ENCODE results near the gene ZMAT3. TPM values are rescaled to one million over a fixed set of nuclear protein-coding genes. Genes with fewer than 3 reads are reported as not detected.

ZMAT3 gene
- total RNA-seq, 2 experiments from 2014 or later, result 21.1 to 21.9 TPM

DNA sequence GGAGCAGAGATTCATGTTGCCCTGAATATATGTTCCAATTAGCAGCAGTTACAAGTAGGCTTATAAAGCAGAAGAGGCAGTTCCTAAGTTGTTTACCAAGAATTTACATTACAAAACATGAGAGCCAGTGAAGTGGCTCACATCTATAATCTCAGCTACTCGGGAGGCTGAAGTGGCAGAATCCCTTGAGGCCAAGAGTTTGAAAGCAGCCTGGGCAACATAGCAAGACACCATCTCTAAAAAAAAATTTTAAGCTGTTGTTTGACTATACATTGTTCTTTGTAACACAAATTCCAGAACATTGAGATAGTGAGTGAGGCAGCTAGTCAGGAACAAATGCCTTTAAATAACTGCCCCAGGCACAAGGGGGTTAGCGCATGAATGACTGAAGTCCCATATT lies 10.3 kb upstream of the ZMAT3 start:
- ATAC-seq (ENCODE audit: low read depth) (no peak), DNase-seq (no peak)
- H3K4me1 Mint-ChIP-seq, result peaks cover 12% of the 10 kb centered on the region
- H3K27me3 Mint-ChIP-seq, result peaks cover 2% of the 10 kb centered on the region
- no peak overlapping the region for H3K4me3 Mint-ChIP-seq
- H3K36me3 Mint-ChIP-seq, result peaks cover 1% of the 10 kb centered on the region
- no peaks in the 10 kb centered on the region for H3K9me3 Mint-ChIP-seq
- no peak overlapping the region for H3K27ac Mint-ChIP-seq
- POLR2A ChIA-PET, result no interaction called here

DNA sequence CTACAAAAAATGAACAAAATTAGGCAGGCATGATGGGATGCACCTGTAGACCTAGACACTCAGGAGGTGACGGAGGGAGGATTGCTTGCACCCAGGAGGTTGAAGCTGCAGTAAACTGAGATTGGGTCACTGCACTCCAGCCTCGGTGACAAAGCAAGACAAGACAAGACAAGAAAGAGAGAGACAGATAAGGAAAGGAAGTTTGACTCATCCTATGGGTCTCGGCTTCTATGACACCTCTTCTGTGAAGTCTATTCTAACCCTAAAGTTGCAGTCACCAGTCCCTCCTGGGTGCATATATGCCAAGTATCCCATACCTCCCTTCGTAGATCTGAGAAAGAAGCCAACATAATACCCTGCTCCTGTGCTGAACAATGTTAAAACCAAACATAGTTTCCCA lies 7.9 kb upstream of the ZMAT3 start:
- DNase-seq (no peak), ATAC-seq (ENCODE audit: low read depth) (no peak)
- no peak overlapping the region for H3K27ac Mint-ChIP-seq
- POLR2A ChIA-PET, result no interaction called here
- H3K27me3 Mint-ChIP-seq, result no peaks in the 10 kb centered on the region
- no peak overlapping the region for H3K4me3 Mint-ChIP-seq
- H3K36me3 Mint-ChIP-seq, result peaks cover 1% of the 10 kb centered on the region
- H3K9me3 Mint-ChIP-seq, result no peaks in the 10 kb centered on the region
- peaks cover 12% of the 10 kb centered on the region for H3K4me1 Mint-ChIP-seq

DNA sequence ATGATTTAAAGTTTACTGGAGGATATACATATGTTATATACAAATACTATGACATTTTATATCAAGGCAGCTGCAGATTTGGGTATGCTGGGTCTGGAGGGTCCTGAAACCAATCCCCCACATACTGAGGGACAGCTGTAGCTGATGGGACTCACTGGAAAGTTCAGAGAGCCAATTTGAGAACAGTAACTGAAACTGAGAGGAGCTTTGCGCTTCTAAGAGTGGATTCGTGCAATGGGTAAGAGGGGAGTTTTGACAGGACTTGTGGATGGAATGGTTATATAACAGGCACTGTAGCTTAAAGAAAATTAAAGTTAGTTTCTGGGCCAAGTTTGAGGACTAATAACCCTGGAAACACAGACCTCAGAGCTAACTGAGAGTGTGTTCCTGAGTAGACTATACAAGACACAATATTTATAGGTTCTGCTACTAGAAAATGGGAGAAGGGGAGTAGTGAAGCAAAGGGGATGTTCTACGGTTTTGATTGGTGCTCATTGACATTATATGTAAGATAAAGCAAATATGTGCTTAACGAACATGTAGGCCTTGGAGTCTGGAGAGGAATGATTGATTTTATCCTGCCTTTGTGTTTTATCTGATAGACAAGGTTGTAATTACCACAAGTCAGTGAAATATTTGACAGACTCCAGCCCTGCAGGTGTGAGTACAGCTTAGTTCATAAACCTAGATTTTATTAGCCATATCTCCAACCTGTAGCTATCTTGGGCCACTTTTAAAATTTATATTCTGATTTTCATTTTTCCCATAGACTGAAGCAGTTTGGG lies 4.8 kb upstream of the ZMAT3 start:
- H3K36me3 Mint-ChIP-seq, result peaks cover 1% of the 10 kb centered on the region
- DNase-seq, result no peak
- POLR2A ChIA-PET, result no interaction called here
- H3K27ac Mint-ChIP-seq, result no peak overlapping the region
- H3K4me1 Mint-ChIP-seq, result peaks cover 13% of the 10 kb centered on the region
- no peak for ATAC-seq (ENCODE audit: low read depth)
- no peaks in the 10 kb centered on the region for H3K27me3 Mint-ChIP-seq
- no peak overlapping the region for H3K4me3 Mint-ChIP-seq
- no peaks in the 10 kb centered on the region for H3K9me3 Mint-ChIP-seq

DNA sequence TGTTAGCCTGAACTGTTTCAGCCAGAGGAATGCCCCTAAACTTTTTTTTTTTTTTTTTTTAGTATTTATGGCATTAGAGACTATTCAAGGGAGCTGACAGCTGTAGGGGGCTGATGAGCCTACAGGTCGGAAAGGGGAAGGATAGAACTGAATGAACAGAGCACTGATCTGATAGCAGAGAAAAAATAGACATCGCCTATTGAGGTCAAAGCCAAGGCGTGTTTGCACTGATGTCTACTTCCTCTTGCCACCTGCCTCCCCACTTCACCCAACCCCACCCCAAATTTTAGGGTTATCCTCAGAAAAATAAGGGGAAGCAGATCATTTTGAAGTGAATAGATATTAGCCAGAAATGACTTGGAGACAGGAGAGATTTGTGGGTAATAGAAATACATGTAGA lies 3.0 kb upstream of the ZMAT3 start:
- Mint-ChIP-seq H3K4me1 (peaks cover 13% of the 10 kb centered on the region), H3K27ac (no peak overlapping the region), H3K4me3 (no peak overlapping the region), H3K27me3 (no peaks in the 10 kb centered on the region), H3K9me3 (no peaks in the 10 kb centered on the region), H3K36me3 (peaks cover 1% of the 10 kb centered on the region)
- POLR2A ChIA-PET, result no interaction called here
- no peak for ATAC-seq (ENCODE audit: low read depth)
- no peak for DNase-seq

DNA sequence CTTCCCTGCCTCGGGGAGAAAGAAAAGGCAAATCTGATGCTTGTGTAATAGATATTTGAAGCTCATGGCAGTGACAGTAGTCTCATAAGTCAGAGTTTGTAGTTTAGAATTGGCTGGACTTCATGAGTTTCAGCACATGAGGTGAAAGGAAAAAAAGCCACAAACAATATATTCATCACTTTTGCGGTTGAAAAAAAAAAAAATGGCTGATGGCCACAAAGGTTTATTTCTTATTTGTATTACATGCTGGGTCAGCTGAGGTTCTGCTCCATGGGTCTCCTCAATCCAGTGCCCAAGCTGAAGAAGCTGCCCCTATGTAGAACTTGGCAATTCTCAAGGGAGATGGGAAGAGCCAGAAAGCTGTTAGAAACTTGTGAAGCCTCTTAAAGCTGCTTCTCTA lies 2.2 kb upstream of the ZMAT3 start:
- POLR2A ChIA-PET, result no interaction called here
- ATAC-seq (ENCODE audit: low read depth) (no peak), DNase-seq (no peak)
- Mint-ChIP-seq H3K4me3 (no peak overlapping the region), H3K4me1 (peaks cover 15% of the 10 kb centered on the region), H3K27ac (peak overlapping the region; percentile 32), H3K27me3 (no peaks in the 10 kb centered on the region), H3K36me3 (peaks cover 1% of the 10 kb centered on the region), H3K9me3 (no peaks in the 10 kb centered on the region)

DNA sequence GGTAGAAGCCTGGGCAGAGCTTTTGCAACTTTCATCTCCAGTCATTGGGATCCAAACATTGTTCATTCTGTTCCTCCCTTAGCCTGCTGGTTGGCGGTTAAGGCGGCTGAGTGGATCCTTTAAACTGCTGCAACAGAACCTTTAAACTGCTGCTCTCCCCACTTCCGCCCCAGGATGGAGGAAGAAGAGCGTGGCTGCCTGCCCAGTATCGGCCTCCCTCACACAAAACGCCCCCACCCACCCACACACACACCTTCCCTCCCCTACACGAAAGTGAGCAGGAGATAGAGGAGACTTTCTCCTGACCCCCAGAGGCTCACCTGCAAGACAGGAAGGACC lies 460 bp upstream of the ZMAT3 start:
- Mint-ChIP-seq H3K27ac (peak overlapping the region; percentile 82), H3K27me3 (no peaks in the 10 kb centered on the region), H3K36me3 (peaks cover 10% of the 10 kb centered on the region), H3K4me1 (peaks cover 23% of the 10 kb centered on the region), H3K4me3 (peak overlapping the region; percentile 97), H3K9me3 (no peaks in the 10 kb centered on the region)
- POLR2A ChIA-PET, result interaction anchor here (1.8 to 2.6 kb wide), 3 partner anchors 55 to 244 kb away, joined by 4 to 15 read pairs (median 6); partner anchors contain the start of gene PIK3CA
- DNase-seq (no peak), ATAC-seq (ENCODE audit: low read depth) (peak; percentile 70)

DNA sequence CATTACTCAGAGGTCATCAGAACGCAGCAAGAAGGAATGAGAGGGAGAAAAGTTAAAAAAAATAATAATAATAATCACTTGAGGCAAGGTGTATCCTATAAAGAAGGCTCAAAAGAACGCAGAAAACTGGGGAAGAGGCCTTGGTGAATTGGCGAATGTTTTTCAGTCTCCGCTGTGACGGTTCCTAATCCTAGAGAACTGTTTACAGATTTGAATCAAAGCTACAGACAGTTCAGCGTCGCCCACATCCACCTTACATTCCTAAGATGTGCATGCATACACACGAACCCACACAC lies 634 bp downstream of the ZMAT3 start:
- H3K36me3 Mint-ChIP-seq, result peaks cover 19% of the 10 kb centered on the region
- H3K27me3 Mint-ChIP-seq, result no peaks in the 10 kb centered on the region
- no peaks in the 10 kb centered on the region for H3K9me3 Mint-ChIP-seq
- DNase-seq (no peak), ATAC-seq (ENCODE audit: low read depth) (no peak)
- POLR2A ChIA-PET, result interaction anchor here (1.0 to 2.6 kb wide), 6 partner anchors 54 to 253 kb away, joined by 3 to 15 read pairs (median 4); partner anchors contain the start of gene PIK3CA
- H3K27ac Mint-ChIP-seq, result peak overlapping the region; percentile 93
- peaks cover 23% of the 10 kb centered on the region for H3K4me1 Mint-ChIP-seq
- peak overlapping the region; percentile 97 for H3K4me3 Mint-ChIP-seq

DNA sequence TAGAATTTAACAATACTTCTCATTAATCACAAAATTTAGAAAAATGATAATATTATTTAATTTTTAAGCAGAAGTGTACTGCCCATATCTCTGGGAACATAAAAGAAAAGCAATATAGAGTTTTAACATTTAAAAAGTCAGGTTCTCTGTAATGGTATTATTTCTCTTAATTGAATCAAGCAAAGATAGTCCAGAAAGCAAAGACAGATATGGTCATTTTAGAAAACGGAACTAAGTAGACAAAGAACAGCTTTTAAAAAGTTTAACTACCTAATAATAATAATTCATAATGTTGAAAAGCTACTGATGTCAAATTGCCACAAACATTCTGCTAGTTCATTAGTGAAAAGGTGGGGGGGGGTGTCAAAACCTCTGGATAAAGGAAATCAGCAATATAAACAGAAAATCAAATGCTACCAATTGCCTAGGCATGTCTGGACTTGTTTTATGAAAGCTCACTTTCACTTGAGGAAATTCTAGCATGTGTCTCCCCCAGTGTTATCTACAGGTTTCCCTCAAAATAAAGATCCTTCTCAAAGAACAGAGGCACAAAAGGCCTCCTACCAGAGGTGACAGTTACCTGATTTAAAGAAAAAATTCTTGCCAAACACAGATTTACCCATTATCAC lies 1.7 kb downstream of the ZMAT3 start:
- ATAC-seq (ENCODE audit: low read depth), result no peak
- H3K4me1 Mint-ChIP-seq, result peaks cover 23% of the 10 kb centered on the region
- POLR2A ChIA-PET, result interaction anchor here (2.6 kb wide), 1 partner anchor 79 kb away, joined by 15 read pairs; the partner anchor contains the start of gene PIK3CA
- H3K36me3 Mint-ChIP-seq, result peaks cover 21% of the 10 kb centered on the region
- H3K27me3 Mint-ChIP-seq, result no peaks in the 10 kb centered on the region
- peak overlapping the region; percentile 35 for H3K27ac Mint-ChIP-seq
- peak overlapping the region; percentile 72 for H3K4me3 Mint-ChIP-seq
- no peak for DNase-seq
- no peaks in the 10 kb centered on the region for H3K9me3 Mint-ChIP-seq

DNA sequence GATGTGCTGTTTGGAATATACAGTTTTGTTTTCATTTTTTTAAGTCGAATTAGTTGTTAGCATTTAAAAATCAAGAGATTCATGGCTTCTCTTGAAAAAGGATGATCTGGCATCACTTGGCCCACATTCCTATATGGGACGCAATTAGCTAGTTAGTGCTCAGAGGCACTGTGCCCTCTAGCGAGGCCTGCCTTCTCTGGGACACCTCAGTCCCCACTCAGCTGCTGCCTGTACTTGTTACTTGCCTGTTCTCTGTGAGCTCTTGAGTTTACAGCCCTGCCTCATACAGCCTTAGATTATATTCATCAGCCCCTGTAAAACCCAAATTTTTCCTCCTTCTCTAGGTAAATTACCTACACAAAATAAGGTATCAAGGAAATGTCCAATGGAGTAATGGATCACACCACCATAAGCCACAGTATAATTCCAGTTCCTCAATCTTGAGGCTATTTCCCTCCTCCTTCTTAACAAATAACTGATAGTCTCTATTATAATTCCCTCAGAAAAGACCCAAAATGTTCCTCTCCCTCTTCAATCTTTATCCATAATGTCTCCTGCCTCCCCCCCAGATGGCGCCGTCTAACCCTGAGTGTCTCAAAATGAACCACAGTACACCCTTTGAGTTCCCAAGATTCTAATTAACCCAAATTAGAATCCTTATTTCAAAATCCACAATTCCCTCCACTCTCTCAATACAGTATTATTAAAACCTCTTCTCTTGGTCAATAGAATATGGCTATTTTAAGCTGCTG lies 2.7 kb downstream of the ZMAT3 start:
- Mint-ChIP-seq H3K9me3 (no peaks in the 10 kb centered on the region), H3K4me3 (peak overlapping the region; percentile 50), H3K4me1 (peaks cover 26% of the 10 kb centered on the region), H3K36me3 (peaks cover 28% of the 10 kb centered on the region), H3K27ac (peak overlapping the region; percentile 2), H3K27me3 (no peaks in the 10 kb centered on the region)
- DNase-seq (peak; percentile 55), ATAC-seq (ENCODE audit: low read depth) (no peak)
- POLR2A ChIA-PET, result no interaction called here

DNA sequence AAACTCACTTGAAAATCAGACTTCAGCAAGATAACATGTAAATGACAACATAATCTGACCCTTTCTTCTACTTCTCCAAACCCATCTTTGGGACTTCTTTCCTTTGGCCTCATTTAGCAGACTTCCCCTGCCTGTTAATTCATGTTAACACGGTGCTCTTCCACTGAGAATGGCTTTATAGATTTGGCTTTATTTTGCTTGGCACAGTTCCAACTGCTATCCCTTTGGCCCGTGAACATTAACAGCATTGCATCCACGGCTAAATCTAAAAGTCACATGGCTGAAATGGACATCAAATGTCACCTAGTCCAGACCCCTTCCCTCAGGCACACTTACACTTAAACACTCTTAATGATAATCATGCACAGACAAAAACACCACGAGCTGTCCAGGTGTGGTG lies 3.8 kb downstream of the ZMAT3 start:
- no peak for ATAC-seq (ENCODE audit: low read depth)
- H3K4me1 Mint-ChIP-seq, result peaks cover 23% of the 10 kb centered on the region
- H3K36me3 Mint-ChIP-seq, result peaks cover 30% of the 10 kb centered on the region
- no peaks in the 10 kb centered on the region for H3K9me3 Mint-ChIP-seq
- POLR2A ChIA-PET, result no interaction called here
- no peak overlapping the region for H3K27ac Mint-ChIP-seq
- no peak overlapping the region for H3K4me3 Mint-ChIP-seq
- H3K27me3 Mint-ChIP-seq, result no peaks in the 10 kb centered on the region
- DNase-seq, result no peak

DNA sequence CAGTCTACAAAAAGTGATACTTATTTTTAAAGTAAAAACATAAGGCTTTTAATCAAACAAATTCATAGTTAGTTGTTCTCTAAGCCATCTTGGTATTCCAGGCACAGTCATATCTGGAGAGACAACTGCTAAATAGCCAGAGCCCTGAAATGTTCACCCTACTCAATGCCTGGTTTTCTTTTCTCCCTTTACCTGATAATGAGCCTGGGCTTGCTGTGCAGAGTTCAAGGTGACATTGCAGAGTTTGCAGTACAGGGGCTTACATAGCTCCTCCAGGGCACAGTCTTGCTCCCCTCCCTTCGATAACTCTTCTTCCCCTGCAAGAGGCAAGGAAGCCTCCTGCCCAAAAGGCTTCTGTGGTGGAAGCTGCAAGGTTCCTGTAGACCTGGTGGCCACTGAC lies 4.3 kb downstream of the ZMAT3 start:
- H3K36me3 Mint-ChIP-seq, result peaks cover 33% of the 10 kb centered on the region
- no peak overlapping the region for H3K4me3 Mint-ChIP-seq
- ATAC-seq (ENCODE audit: low read depth), result no peak
- peak overlapping the region; percentile 50 for H3K27ac Mint-ChIP-seq
- no peaks in the 10 kb centered on the region for H3K9me3 Mint-ChIP-seq
- peaks cover 23% of the 10 kb centered on the region for H3K4me1 Mint-ChIP-seq
- no peak for DNase-seq
- POLR2A ChIA-PET, result no interaction called here
- no peaks in the 10 kb centered on the region for H3K27me3 Mint-ChIP-seq

DNA sequence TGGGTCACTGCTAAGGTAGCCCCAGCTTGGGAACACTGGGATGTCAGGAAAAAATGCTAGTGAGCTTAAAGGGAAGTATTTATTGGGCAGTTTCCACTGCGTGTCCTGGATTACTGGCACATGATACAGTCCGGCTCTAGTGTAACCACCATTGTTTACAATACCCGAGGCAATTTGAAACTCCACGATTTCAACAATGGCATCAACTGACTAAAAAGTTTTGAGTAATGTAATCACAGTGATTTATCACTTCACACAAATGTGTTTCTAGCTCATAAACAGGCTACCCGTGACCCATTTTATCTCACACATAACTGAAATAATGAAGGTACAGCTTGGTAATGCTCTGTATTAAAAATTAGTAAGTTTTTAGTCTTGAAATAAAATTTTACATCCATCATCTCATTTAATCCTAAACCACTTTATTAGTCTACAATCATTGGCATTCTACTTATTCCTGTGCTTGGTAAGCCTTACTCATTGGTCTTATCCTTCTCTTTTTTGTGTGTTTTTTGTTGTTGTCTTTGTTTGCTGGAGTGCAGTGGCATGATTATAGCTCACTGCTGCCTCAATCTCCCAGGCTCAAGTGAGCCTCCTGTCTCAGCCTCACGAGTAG lies 7.6 kb downstream of the ZMAT3 start:
- H3K4me1 Mint-ChIP-seq, result peaks cover 16% of the 10 kb centered on the region
- H3K9me3 Mint-ChIP-seq, result no peaks in the 10 kb centered on the region
- H3K27me3 Mint-ChIP-seq, result no peaks in the 10 kb centered on the region
- POLR2A ChIA-PET, result no interaction called here
- DNase-seq, result no peak
- no peak for ATAC-seq (ENCODE audit: low read depth)
- H3K4me3 Mint-ChIP-seq, result no peak overlapping the region
- peaks cover 47% of the 10 kb centered on the region for H3K36me3 Mint-ChIP-seq
- H3K27ac Mint-ChIP-seq, result no peak overlapping the region

DNA sequence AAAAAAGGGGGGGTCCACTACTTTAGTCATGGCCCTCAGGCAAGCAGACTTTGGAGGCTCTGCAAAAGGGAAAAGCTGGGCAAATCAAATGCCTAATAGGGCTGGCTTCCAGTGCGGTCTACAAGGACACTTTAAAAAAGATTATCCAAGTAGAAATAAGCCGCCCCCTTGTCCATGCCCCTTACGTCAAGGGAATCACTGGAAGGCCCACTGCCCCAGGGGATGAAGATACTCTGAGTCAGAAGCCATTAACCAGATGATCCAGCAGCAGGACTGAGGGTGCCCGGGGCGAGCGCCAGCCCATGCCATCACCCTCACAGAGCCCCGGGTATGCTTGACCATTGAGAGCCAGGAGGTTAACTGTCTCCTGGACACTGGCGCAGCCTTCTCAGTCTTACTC lies 15.3 kb downstream of the ZMAT3 start:
- no peak overlapping the region for H3K4me3 Mint-ChIP-seq
- no peak overlapping the region for H3K27ac Mint-ChIP-seq
- peaks cover 39% of the 10 kb centered on the region for H3K36me3 Mint-ChIP-seq
- peaks cover 6% of the 10 kb centered on the region for H3K4me1 Mint-ChIP-seq
- ATAC-seq (ENCODE audit: low read depth) (no peak), DNase-seq (no peak)
- no peaks in the 10 kb centered on the region for H3K27me3 Mint-ChIP-seq
- H3K9me3 Mint-ChIP-seq, result peaks cover 1% of the 10 kb centered on the region
- POLR2A ChIA-PET, result no interaction called here

Data from activated naive CD8-positive, alpha-beta T cell treated with anti-CD3 and anti-CD28 coated beads, Interleukin-2, amount 10 ng/mL, durations not matched to agents 7 days and 5 days (primary cell).